NCI-H82 treated with DMSO at 0.1 percent for 48 hours (cell line): ENCODE results near the gene SLC6A15.

Experiments used
- DNase-seq: peaks from one replicate; lab custom pipeline; 2025; ENCODE audit not compliant: unreplicated experiment; lab: John Stamatoyannopoulos, UW

Gene SLC6A15

DNA sequence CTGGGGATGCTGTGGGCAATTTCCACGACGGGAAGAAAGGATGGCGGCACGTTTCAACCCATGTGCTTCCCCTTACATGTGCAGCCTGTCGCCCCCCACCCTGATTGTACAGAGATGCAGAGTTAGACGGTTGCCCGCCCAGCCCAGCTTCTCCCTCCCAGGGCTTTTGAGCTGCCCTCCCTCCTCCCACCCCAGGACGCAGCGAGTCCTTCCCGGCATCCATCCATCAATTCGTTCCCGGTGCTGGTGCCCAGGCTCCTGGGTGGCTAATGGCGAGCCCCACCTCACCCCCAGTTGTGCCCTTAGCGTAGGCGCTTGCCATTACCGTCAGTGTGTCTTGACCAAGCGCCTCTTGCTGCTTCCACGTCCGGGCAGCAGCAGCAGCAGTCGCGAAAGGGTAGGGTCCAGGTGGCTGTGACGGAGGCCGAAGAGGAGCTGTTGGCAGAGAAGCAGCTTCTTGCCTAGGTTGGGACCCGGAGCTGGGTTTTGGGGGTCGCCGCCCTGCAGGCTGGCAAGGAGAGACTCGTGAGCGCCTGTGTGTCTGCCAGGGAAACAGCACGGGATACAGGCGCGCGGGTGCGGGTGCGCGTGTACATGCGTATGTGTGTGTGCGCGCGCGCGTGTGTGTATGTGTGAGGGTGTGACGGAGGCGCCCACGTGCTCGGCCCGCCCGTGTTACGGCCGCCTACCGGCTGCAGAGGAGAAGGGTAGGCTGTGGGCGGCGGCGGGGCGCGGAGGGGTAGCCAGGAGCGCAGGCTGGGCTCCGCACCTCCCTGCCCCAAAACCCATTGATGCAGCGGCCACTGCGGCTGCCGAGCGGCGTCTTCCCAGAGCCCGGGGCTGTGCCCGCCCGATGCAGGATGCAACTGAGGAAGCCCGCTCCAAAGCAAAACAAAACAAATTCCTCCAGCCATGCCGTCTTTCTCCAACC is at the start of gene SLC6A15:
SLC6A15 (minus strand) TSS at position 602 of the 931 bp plus-strand sequence. CDS start 20,679 bp downstream, outside the sequence.
- DNase-seq: peak; percentile 72

DNA sequence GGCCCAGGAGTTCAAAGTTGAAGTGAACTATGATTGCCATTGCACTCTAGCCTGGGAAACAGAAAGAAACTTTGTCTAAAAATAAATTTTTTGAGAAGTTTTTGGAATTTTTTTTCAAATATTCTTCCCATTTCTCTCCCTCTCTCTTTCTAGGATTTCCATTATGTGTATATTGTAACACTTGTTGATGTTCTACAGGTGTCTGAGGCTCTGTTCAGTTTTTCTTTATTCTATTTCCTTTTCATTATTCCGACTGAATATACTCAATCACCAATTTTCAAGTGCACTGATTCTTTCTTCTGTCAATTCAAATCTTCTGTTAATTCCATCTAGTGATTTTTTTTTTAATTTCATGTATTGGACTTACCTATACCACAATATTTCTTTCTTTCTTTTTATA is 48.3 kb upstream of the SLC6A15 start:
- DNase-seq: no peak

DNA sequence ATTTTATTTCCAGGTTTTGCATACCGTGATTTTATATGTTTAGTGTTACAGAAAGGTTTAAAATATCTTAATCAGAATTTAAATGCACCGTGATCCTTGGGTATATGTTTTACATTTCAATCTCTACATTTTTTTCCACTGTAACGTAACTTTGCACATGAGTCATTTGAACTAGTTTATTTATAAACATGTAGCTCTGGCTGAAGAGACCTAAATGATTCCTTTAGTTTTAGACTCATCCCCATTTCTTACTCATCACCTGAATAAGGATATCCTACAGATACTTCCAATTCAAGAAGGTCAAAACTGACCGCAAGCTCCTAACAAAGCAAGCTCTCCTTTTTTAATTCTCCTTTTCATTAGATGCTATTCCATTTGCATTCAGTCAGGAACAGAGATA is 42.7 kb upstream of the SLC6A15 start:
- no peak for DNase-seq

DNA sequence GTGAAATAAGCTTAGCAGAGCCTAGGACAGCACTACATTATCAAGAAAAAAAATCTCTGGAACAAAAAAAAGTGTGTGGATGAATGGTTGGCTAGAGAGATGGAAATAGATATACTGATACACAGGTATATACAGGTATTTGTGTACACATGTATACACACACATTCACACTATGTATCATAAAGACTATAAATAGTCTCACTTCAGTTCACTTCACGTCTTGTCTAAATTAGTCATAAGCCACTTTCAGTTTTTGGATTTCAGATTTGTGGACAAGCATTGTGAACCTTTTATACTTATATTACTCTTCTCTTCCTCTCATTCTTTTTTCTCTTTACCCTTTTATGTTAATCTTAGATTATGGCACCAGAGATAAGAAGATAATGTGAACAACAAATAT is 41.8 kb upstream of the SLC6A15 start:
- no peak for DNase-seq

DNA sequence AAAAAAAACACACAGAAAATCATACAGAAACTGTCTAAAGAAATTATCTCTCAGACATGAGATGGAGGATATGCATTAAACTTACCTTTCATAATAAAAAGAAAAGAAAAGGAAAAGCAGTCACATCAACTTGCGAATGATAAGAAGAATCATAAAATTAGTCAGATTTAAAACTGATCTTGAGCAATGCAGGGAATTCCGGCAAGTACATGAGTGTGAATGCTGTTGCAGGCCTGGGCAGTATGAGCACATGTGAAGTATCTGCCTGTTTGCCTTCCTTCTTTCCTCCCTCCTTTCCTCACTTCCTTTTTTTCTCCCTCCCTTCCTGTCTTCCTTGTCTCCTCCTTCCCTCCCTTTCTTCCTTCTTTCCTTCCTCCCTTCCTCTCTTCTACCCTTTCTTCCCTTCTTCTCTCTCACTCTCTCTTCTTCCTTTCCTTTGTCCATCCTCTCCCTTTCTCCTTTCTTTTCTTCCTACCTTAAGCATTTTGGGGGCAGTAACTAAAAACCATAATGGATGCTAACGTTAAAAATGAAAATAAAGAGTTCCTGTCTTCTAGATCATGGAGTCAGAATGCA is 38.5 kb upstream of the SLC6A15 start:
- DNase-seq: no peak

DNA sequence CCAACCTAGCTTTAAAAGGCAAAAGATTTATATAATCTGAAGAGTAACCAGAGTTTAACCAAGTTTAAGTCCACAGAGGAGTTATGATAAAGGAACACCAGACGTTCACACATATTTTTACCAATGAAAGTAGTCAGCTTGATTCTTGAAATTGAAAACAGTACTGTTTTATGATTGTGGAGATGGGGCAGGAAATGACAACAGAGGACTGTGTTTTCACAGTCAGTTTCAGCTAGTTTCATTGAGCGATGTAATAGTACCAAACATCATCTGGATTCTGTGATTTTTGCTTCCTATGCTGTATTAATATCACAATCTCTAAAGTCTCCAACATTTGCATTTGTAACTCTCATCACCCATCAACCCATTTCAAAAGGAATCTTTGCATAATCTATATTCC is 34.2 kb upstream of the SLC6A15 start:
- no peak for DNase-seq

DNA sequence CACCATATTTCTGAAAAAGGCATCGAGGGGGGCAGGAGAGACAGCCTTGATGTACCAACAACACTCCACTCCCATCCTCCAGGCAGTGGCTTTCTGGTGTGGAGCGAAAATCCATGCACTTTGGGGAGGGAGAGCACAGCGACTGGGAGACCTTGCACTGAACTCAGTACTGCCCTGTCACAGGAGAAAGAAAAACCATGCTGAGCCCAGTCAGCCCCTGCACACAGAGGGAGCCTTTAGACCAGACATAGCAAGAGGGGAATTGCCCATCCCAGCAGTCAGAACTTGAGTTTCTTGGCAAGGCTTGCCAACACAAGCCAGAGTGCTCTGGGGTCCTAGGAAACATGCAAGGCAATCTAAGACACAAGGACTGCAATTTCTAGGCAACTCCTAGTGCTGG is 24.8 kb upstream of the SLC6A15 start:
- no peak for DNase-seq

DNA sequence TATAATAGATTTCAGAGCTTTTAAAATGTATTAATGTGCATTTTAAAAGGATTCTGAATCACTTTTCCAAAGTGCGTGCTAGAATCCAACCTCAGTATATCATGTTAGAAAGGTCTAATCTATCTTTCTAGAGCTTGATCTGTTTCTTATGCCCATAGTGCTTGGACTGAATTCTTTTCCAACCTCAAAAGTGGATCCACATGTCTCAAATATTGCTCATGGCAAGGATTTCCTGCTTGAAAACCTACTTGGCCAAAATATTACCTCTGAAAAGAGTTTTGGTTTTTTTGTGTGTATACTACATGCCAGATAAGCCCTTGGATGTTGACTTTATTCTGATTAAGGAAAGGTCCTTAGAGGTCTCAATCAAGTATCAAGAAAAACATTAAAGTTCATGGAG is 16.9 kb upstream of the SLC6A15 start:
- DNase-seq: no peak

DNA sequence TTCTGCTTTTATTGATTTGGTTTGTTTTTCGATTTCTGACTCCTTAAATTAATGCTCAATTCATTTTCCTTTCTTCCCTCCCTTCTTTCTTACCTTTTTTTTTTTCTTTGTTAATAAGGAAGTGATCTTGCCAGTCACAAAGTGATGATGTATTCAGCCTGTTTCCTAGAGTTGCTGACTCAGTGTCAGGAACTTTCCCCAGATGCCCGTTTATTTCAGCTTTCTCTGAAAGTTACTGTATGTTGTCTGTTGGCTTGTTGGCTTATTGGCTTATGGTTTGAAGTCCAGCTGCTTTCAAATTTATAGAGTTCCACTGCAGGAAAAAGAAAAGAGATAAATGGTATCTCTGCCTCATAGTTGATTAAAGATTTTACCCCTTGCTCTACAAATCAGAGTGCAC is 12.4 kb upstream of the SLC6A15 start:
- peak; percentile 85 for DNase-seq

DNA sequence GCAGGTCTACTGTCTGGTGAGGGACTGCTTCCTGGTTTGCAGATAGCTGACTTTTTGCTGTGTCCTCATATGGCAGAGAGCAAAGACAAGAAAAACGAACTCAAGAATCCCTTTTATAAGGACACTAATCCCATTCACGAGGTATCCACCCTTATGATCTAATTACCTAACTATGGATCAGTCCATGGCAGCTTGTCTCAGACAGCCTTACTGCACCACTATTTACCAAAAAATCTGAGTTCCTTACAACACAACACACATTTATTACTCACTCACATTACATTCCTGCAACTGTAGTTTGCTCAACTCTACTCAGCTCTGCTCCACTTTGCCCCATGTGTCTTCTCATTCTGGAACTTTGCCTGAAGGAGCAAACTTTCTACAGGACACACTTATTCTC is 10.1 kb upstream of the SLC6A15 start:
- DNase-seq: peak; percentile 88

DNA sequence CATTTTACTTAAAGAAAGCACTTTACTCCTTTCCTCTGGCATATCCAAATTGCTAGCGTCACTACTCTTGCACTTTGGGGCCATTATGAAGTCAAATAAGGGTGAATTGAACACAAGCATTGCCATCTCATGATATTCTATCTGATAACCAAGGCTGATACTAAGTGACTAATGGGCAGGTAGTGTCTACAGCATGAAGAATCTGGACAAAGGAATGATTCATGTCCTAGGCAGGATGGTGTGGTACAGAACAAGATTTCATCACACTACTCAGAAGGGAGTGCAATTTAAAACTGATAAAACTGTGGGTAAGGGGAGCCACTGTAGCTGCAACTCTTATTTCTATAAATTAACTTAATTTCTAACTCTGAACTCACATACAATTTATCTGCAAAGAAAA is 7.7 kb upstream of the SLC6A15 start:
- DNase-seq: no peak

DNA sequence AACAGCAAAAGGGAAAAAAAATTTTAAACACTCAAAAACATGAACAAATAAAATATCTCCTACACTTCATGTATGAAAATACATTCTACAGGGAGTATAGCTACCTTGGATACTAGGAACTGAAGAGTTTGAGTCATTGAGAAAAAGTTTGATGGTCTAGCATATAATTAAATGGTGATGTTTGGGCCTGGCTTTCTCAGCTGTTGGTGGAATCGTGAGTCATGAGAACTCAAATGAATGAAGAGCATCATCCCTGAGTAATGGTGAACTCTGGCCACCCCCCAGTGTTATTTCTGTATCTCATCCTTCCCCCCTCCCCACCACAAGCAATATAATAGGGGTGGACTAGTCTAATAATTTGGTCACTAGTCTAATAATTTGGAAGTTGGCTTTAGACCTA is 6.7 kb upstream of the SLC6A15 start:
- no peak for DNase-seq

DNA sequence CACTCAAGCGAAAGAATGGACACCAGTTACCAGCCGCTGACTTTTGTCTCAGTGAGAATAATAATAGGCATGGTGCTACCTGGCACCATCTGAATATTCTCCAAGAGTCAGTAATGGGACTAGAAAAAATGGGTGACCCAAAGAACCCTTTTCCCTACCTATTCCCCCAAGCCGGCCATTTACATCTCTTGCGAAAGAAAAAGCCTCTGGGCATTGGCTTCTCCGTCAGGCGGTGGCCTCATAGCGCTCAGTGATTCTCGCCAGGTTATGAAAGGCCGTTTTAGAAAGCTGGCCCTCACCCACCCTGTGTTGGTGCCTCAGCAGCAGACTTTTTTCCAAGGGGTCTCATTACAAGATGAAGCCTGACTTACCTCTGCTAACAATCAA is 523 bp upstream of the SLC6A15 start:
- peak; percentile 58 for DNase-seq

DNA sequence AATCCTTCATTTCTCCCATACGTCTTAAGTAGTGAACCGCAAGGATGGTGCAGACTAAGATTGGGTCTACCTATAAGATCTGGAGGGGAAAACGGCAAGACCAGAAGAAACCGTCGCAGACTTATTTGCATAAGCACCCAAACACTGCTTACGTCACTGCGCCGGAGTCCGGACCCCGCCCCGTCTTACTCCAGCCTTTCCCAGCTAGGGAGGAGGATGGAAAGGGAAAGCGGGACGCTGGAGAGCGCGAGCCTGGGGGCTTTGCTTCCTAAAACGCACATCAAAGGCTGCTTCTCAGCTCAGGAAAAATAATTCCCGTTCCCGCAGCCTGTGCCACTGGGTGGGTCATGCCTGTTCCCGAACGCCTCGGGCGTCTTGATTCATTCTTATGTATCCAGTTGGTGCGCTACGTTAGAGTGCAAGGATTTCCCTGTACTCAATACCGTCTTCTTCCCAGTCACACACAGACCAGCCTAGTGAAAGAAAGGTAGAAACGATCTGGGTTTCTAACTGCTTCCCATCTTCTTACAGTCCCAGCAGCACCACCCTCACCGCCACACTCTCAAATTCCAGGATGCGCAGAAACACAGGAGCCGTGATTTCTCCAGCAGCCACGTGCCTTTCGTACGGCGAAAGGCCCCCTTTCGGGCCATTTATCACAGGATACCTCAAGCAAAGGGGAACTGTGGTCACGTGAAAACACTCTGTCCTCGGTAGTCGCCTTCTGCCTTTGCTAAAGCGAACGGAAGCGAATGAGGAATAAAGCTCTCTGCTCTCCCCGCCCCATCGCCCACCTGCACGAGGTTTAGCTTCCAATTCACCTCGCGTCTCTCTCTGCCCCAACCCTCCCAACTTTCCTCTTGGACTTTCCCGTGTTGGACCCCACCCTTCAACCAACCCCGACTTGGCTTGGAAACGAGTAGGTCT is 1.1 kb downstream of the SLC6A15 start:
- peak; percentile 86 for DNase-seq

DNA sequence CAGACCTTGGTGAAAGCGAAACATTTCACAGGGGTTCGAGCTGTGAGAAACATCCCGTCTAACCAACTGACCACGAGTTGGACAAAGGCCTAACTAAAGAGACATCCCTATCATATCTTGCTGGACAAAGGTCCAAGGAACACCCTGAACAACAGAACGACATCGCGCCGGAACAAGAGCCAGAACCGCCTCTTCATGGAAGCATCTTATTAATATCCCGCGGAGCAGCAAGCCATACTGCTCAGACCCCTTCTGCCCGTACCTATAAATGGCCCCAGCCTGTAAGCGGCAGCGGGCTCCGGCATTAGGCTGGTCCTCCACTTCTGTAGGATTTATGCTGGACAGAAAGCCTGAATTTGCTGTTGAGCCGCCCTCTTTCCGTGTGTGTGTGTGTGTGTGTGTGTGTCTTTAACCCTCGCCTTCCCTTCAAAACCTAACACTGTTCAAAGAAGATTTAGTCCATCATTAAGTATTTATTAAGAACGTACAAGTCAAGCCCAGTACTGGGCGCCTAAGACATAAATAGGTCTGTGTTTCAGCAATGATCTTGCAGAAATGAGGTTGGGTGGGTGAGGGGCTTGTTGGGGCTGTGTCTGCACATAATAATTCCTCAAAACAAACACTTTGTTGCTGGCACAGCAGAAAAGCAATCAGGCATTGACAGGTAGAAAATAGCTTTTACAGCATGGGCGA is 1.9 kb downstream of the SLC6A15 start:
- peak; percentile 20 for DNase-seq

DNA sequence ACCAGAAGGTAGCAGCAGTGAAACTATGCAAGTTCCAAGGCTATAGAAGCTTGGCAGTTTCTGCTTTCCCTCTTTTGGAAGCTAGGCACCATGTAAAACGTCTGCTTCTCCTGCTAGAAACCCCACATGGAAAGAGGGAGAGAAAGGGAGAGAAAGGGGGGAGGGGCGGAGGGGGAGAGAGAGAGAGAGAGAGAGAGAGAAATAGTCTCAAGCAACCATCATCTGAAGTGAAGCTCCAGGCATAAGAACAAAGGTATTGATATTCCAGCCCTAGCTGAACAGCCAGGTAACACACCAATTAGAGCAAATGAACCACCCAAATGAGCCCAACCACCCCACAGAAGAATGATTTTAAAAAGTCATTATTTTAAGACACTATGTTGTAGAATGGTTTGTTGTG is 8.5 kb downstream of the SLC6A15 start:
- no peak for DNase-seq

DNA sequence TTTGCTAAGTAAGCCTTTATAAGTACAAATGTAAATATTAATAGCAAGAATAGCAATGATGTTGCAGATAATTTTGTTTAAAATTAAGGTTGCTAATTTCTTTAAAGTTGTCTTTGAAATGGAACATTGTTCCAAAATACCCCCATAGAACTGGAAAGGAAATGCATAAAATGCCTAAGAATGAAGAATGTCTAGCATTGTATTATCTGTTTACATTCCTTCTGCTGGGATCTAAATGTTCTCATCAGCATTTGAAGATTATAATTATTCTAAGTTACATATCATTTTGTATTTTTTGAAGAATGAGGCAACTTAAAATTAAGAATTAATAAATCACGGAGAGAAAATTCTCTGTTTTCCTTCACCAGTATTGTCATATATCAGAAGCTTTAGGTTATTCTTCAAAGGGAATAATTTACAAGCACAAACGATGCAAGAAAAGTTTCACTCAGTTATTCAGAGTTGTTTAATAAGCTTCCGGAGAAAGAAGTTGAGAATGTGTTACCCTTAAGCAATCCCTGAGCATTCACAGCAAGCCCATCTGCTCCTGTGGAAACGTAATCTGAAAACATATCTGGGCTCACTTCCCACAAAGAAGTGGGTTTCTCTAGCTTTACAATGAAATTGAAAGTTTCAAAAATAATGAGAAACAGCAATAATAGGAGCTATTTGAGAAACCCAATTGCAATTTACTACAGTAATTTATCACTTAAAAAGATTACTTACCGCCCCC is 21.3 kb downstream of the SLC6A15 start:
- DNase-seq: no peak

DNA sequence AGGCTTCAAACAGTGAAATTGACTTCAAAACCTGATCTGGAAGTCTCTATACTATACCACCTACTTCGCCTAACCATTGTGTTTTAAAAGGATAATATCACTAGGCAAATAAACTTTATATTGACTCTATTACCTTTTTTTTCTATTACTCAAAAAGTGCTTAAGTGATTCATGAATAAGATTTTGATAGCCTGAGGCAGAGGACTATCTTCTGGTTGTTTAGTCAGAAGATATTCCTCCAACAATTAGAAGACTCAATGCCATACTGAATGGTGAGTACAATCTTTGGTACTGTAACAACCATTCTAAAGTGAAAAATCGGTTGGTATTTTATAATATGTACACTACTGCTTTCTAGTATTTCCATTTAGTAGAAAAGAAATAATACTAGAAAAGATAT is 22.8 kb downstream of the SLC6A15 start:
- DNase-seq: no peak

DNA sequence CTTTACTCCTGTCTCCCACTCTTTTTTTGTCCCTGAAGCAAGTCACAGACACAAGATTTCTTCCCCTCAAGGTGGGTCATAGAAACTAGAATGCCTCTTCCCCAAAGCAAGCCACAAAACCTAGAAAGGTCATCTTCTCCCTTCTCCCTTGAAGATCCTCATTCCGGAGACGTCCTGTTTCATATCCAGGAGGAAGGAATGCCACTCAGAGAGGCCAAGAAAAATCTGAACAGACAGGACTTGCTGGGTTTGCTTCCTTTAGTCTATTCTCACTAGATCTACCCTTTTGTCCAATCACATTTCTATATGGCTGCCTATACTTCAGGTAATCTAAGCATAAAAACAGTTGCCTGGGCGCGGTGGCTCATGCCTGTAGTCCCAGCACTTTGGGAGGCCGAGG is 23.7 kb downstream of the SLC6A15 start:
- DNase-seq: no peak

DNA sequence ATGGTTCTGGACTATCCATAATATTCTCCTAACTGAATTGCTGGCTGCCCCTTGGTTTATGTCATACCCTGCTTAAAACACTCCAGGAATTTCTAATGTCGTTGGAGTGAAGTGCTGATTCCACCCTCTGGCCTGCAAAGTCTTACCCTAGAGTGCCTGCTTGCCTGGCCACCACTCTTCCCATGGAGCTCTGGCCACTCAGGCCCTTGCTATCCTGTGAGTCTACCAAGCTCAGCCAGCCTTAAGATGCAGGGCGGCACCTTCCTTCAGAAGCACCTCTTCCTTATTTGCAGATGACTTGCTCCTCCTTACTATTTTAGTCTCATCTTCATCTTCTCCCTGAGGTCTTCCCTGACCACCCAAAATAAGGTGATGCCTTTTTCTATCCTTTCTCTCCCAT is 35.3 kb downstream of the SLC6A15 start:
- no peak for DNase-seq
